NOMO-1 treated with DMSO at 0.1 percent for 48 hours (cell line): Measurements from ENCODE around the gene RASSF7.

ENCODE experiments used
- DNase-seq: peaks from one replicate; lab custom pipeline; 2025; ENCODE audit not compliant: unreplicated experiment; lab: John Stamatoyannopoulos, UW

The RASSF7 gene

DNA sequence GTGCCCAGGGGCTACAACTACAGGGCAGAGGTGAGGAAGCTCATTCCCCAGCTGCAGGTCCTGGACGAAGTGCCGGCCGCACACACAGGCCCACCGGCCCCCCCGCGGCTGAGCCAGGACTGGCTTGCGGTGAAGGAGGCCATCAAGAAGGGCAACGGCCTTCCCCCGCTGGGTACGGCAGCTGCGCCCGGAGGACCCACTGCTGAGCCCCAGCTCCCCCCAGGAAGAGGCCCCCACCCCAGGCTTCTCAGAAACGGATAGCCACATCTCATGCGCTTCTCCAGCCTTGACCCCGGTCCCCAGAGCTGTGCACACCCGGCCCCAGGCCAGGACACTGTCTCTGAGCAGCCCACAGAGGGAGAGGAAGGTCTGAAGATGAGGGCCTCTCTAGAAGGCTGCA lies 9.6 kb upstream of the RASSF7 start:
- DNase-seq, result no peak

DNA sequence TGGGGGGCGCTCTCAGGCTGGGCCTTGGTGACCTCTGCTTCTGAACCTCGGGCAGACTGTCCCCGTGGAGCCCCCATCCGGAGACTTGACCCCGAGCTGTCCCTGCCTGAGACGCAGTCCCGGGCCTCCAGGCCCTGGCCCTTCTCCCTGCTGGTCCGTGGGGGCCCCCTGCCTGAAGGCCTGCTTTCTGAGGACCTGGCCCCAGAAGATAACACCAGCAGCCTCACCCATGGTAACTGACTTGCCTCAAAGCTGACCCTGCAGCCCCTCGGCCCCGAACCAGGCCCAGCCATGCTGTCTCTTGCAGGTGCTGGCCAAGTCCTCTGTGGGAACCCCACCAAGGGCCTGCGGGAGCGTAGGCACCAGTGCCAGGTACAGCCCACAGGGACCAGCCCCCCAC lies 9.2 kb upstream of the RASSF7 start:
- no peak for DNase-seq

DNA sequence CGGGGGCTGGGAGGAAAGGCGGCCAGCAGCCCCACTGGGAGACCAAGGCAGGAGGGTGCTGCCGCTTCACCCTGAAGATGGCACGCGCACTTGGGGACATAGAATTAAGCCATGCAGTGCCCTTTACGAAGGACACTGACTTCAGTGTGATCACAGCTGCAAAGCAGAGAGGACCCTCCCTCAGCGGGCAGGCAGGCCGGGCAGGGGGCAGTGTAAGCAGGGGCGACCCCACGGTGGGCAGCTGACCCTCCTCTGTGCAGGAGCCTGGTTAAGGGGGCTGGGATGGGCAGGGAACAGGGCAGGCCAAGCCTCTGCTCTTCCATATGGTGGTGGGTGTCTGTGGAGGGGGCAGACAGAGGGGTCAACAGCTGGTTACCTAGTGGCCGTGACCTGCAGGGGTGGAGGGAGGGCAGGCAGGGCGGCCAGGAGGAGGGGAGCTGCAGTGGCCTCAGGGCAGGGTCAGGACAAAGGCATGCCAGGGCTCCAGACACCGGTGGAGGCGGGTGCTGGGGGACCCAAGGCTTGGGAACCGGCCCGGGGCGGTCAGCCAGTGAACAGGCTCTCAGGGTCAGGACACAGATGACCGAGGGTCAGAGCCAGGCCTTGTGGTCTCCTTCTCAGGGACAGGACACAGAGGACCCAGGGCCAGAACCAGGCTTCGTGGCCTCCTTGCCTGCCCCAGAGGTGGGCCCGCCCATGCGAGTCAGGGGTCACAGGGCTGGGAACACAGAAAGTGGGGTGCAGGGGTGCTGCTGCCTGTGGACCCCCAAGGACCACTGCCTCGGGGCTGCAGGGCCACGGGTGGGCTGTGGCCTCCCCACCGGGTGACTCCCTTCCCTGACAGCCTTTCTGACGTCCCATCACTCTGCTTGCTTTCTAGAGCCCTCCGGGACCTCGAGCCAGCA lies 7.4 kb upstream of the RASSF7 start:
- no peak for DNase-seq

DNA sequence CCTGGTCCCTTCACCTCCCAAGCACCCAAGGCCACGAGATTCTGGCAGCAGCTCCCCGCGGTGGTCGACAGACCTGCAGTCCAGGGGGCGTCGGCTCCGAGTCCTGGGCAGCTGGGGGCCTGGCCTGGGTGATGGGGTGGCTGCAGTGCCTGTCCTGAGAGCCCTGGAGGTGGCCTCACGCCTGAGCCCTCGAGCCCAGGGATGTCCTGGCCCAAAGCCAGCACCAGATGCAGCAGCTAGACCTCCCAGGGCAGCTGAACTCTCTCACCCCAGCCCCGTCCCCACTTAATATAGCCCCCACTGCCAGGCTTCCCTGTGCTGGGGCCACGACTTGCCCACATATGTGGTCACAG lies 6.8 kb upstream of the RASSF7 start:
- no peak for DNase-seq

DNA sequence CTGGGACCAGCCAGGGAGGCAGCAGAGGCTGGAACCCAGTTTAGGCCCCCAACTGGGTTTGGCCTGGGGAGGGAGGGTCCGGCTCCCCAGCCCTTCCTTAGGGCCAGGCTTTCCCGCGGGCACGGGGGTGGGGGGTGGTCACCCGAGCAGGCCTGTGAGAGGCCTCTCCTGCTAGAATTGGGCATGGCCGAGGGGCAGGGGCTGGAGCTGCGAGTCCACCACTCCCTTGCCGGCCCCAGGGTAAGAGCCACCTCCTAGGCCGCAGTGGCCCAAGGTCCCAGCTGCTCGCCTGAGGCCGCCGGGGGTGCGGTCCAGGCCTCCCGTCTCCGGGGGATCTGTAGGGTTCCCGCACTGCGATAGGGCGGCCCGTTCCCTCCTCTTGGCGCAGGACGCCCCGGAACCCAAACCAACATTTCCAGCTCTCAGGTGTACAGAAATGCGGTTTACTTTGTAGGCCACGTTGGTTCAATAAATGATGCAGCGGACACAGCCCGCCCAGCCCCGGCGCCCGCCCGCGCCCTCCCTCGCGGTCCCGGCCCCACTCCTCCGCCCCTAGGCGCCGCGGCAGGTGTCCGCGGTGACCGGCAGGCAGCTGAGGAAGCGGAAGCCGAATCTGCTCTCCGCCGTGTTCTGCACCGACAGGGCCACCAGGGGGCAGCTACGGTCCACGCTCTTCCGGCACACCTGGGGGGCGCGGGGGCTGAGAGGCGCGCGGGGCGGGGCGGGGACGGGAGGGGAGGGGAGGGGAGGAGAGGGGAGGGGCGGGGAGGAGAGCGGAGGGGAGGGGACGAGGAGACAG lies 6.1 kb upstream of the RASSF7 start:
- peak; percentile 56 for DNase-seq

DNA sequence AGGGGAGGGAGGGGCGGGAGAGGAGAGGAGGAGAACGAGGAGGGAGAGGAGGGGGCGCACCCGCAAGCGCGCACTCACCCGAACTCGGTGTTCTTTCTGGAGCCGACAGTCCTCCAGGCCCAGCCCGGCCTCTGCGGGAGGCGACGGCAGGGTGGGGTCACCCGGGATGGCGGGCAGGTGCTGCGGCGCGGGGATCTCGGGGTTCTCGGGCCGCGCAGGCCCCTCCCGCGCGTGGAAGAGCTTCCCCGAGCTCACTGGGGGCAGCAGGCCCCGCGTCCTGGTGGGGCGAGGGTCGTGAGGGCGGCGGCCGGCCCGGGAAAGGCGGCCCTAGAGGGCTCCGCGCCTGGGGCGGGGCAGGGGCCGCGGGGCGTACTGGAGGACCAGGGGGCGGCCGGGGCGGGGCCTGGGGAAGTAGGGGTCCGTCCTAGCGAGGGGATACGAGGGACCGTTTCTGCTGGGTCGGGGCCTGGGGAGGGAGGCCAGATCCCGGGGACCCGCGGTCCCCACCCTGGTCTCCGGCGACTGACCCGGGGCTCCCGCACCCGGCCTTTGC lies 5.5 kb upstream of the RASSF7 start:
- DNase-seq, result no peak

DNA sequence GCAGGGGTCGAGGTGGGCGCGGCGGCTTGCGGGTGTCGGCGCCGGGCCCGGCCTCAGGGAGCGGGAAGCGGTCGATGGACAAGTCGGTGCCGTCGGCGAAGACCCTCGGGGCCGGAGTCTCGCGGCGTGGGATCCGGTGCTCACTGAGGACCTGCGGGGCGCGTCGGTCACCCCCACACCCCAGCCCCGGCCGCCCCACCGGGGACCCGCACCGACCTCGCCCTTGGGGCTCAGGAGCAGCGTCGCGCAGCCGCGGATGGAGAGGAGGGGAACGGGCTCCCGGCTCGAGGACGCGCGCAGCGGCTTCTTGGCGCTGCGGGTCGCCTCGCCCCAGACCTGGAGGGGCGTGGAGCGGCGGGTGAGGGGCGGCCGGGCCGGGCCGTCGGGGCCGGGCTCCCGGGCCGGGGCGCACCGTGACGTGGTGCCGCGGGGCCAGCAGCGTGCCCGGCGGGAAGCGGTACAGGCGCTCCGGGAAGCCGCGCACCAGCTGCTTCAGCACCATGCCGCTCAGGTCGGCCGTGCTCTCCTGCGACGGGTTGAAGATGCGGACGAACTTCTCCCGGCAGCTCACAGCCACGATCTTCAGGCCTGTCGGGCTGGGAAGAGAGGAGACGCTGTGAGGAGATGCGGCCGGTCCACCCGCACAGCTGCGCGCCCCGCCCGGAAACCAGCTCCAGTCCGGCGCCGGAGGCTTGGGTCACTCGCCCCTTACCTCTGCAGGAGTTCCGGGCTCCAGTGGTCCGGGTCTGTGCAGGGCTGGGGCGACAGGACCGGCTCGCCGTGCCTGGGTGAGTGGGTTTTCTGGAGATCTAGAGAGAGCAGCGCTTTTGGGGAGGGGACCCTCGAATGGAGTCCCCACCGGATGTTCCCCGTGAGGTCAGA lies 4.7 kb upstream of the RASSF7 start:
- DNase-seq, result no peak

DNA sequence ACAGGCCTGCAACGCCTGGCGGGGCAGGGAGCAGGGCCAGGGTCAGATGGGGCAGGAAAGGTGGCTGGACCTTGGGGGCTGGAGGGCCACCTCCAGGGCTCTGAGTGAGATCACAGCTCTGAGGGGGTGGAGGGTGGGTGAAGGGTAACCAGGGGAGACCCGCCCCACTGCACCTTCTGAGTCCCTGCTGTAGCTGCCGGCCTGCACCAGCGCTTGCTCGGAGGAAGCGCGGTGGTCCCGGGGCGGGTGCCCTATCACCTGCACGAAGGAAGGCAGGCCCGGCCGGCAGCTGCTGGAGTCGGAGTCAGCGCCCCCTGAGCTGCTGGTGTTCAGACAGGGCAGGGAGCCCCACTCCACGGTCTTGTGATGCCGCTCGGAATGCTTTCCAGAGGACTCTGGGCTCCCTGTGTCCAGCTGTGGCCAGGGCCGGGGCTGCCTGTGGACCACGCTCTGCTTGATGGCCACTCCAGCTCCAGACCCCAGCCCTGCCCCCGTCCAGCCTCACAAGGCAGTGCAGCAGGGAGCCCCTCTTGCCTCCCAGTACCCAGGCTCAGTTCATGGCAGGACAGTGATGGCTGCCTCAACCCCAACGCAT lies 4.0 kb upstream of the RASSF7 start:
- no peak for DNase-seq

DNA sequence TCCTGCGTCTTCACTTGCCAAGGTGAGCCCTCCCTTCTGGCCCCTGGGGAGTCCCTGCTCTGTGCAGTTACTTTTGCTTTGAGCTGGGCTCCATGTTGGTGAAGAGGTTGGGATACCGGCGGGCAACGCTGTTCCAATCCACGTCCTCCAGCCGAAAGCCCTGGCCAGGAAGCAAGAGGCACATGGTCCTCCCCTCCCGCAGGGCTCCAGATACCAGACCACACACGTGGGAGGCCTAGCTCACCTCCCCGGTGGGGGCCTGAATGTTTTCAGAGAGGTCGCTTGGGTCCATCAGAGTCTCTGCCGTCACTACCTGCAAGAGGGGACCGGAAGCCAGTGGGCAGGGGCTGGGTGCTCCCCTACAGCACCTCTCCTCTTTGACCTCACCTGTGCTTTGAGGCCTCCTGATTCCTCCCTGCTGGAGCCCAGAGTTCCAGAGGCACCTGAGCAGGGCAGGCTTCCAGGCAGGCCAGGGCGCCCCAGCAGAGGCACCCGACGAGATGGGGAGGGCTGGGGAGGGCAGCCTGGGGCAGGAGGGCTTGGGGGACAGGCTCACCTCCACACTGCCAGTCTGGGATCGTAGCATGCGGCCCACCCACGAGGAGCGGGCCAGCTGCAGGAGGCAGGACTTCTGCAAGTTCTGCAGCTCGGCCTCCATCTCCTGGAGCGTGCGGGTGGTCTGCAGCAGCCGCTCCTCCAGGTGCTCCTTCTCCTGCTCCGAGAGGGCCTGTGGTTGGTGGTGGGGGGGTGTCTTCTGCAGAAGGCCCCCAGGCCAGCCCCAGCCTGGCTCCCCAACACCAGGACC lies 3.2 kb upstream of the RASSF7 start:
- DNase-seq, result no peak

DNA sequence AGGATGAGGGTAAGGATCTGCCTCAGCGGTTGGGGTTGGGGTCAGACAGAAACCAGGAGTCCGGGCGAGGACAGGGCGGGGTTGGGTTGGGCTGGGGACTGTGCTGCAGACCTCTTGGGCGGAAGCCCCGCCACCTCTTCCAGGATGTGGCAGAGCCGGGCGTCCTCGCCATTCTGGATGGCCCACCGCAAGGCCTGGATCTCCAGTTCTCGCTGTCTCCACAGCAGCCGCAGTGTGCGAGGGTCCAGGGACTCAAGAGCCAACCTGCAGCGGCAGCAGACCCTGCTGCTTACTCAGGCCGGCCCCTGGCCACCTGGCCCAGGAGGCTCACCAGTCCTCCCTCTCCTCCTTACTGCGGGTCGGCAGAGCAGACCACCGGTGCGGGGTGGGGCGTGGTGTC lies 2.3 kb upstream of the RASSF7 start:
- no peak for DNase-seq

DNA sequence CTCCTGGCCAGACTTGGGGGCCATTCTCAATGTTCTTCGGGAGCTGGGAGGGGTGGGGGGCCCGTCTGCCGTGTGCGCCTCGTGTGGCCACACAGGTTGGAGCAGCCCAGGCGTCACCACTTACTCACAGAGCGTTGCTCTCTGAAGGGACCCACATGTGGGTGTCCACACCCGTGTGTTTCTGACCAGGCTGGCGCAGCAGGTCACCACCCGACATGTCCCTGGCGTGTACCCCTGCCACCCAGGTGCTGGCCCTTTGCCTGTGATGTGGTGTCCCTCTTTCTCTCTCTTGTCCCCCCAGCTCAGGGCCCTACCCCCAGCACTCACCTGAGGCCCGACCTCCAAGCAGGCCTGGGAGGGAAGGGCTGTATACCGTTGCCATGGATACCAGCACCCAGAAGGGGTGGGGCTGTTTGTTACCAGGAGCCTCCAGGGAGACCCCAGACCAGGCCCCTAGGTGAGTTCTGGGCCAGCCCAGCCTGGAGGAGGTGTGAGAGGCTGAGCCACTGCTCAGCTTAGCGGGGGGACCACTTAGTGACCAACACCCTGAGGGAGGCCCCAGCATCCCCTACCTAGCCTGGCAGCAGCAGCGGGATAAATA lies 1.6 kb upstream of the RASSF7 start:
- no peak for DNase-seq

DNA sequence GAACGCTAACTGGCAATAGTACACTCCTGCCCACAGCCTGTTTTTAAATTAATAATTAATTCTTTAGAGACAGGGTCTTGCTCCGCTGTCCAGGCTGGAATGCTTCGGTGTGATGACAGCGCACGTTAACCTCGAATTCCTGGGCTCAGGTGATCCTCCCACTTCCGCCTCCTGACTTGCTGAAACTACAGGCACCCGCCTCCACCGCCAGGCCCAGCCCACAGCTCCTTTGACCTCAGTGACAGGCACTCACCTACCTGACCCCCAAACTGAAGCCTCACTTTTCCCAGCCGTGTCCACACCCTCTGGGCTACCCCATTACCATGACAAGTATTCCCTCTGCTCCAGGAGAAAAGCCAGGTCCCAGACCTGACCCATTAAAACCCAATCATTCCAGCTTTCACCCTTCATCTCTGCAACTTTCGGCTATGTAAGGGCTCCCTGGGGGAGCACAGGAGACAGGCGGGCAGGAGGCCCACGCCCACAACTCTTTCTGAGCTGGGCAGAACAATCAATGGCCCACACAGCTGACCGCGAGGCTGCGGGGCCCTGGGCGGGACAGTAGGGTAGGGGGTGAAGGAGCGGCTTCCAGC lies 962 bp upstream of the RASSF7 start:
- DNase-seq, result no peak

DNA sequence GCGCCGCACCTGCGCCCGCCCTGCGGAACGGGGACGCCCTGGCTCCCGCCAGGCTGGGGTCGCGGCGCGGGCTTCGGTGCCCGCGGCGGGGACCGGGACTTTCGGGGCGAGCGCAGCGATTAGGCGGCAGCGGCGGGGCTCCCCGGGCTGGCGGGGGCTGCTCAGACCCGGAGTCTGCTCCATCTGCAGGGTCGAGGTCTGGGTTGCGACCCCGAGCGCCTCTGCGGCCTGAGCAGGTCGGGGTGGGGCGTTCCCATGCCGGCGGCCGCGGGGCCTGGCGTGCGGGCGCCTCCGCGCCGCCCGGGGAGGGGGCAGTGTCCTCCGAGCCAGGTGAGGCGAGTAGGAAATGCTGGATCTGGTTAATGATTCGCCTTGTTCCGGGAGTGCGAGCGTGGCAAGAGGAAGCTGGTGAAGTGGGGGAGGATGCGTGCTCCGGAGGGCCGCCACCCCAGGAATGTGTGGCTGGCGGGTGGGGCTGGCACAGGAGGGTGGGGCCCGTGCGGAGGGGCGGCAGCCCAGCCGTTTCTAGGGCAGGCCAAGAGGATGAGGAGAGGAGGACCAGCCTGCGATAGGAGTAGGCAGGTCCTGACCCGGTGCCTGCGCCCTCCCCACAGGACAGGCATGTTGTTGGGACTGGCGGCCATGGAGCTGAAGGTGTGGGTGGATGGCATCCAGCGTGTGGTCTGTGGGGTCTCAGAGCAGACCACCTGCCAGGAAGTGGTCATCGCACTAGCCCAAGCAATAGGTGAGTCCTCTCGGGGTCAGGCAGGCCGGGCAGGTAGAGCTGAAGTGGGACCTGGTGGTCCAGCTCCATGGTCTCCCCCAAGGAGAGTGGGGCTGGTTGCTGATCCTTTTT lies 606 bp downstream of the RASSF7 start:
- peak; percentile 20 for DNase-seq

DNA sequence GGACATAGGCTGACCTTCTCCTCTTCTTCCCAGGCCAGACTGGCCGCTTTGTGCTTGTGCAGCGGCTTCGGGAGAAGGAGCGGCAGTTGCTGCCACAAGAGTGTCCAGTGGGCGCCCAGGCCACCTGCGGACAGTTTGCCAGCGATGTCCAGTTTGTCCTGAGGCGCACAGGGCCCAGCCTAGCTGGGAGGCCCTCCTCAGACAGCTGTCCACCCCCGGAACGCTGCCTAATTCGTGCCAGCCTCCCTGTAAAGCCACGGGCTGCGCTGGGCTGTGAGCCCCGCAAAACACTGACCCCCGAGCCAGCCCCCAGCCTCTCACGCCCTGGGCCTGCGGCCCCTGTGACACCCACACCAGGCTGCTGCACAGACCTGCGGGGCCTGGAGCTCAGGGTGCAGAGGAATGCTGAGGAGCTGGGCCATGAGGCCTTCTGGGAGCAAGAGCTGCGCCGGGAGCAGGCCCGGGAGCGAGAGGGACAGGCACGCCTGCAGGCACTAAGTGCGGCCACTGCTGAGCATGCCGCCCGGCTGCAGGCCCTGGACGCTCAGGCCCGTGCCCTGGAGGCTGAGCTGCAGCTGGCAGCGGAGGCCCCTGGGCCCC lies 1.4 kb downstream of the RASSF7 start:
- no peak for DNase-seq

DNA sequence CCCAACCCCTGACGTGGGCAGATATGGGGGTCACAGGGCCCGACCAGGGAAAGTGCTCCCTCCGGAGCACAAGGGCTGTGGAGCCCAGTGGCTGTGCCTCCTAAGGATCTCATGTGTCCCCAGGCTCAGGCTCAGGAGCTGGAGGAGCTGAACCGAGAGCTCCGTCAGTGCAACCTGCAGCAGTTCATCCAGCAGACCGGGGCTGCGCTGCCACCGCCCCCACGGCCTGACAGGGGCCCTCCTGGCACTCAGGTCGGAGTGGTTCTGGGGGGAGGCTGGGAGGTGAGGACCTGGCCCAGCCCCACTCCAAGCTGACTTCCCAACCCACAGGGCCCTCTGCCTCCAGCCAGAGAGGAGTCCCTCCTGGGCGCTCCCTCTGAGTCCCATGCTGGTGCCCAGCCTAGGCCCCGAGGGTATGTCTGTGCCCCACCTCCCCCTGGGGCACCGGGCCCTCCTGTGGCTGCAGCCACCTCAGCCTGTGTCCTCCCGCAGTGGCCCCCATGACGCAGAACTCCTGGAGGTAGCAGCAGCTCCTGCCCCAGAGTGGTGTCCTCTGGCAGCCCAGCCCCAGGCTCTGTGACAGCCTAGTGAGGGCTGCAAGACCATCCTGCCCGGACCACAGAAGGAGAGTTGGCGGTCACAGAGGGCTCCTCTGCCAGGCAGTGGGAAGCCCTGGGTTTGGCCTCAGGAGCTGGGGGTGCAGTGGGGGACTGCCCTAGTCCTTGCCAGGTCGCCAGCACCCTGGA lies 2.5 kb downstream of the RASSF7 start:
- no peak for DNase-seq

DNA sequence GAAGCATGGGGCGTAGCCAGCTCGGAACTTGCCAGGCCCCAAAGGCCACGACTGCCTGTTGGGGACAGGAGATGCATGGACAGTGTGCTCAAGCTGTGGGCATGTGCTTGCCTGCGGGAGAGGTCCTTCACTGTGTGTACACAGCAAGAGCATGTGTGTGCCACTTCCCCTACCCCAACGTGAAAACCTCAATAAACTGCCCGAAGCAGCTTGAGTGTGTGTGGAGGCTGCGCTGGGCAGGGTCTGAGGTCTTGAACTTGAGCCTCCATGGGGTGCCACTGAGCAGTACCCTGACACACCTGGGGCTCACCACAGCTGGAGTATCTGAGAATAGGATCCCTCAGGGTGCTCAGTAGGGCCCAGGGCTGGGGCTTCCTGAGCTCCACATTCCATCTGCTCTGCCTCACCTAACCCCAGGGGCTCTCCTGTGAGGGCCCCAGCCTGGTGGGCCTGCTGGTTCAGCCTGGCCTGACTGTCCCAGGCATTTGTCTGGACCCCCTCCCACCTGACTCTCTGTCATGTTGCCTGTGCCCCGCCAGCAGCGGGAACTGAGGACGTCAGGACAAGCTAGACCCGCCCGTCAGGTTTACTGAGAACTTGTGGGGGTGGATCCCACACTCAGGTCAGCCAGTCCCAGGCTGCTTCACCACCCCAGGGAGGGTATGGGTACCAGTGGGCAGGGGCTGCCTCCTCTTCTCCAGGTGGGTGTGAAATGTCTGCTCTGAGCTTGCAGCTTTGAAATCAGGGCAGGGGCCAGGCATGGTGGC lies 3.2 kb downstream of the RASSF7 start:
- no peak for DNase-seq
